Central memory CD4-positive, alpha-beta T cell (primary cell): ENCODE measurements around the gene OR4C11.

ENCODE experiments used
- DNase-seq: peaks from one replicate; pipeline ENCODE4 v3.0.0; 2022
- total RNA-seq, 3 experiments: gene quantifications; one replicate each; lab custom pipeline; 2026; lab: John Stamatoyannopoulos, UW

Gene OR4C11, protein sequence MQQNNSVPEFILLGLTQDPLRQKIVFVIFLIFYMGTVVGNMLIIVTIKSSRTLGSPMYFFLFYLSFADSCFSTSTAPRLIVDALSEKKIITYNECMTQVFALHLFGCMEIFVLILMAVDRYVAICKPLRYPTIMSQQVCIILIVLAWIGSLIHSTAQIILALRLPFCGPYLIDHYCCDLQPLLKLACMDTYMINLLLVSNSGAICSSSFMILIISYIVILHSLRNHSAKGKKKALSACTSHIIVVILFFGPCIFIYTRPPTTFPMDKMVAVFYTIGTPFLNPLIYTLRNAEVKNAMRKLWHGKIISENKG
- total RNA-seq = 0 reads per million in 3 experiments

DNA sequence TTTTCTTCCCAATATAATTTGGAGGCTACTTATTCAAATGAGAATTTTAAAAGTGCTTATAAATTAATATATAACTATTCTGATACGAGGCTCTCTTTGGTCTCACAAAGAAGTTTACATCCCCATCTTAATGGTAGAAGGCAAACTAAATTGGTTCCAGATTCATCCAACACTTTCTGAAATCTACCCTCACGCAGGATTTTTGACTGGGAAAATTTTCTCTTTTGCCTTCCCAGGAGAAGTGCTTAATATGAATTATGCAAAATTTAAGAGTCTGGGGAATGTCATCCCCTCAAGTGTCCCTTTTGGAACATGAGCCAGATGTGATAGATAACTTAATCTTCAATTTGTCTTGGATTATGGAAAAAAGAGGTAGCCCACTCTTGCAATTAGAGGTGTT lies at the start of gene OR4C11:
TSS of gene OR4C11 (minus strand) at position 101 of the 400 bp plus-strand sequence. CDS start 3,272 bp downstream, outside the sequence.
- DNase-seq = no peak

DNA sequence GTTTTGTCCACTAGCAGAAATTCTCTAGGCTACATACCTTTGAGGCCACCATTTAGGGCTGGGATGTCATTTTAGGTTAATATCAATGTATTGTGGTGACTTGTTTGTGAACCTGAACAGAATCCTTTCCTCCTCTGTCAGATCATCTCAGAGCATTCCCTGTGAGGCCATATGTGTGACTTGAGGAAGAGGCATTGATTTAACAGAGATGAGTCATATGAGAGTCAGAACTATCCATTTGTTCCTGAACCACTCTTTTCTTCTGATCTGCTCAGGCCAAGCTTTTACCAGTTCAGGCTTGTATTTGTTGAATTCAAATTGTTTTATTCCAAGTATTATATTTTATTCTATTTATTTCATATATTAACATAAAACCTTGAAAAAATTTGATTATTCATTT lies 47.7 kb upstream of the OR4C11 start:
- DNase-seq = no peak

DNA sequence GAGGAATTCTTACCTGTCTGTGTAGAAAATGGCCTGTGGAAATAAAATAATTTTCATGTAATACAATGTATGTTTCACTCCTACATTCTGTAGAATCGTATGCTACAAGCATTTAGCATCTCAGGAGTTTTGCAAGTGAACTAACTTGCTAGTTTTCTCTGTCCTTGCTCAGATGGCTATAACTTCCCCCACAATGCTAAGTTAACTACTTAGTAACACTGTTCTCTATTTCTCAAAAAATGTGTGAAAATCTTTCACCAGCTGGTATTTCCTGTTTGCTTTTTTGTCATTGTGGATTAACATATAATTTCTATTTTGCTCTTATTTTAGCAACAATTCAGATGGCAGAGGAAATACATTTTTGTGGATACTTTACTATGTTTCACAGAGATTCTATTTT lies 45.1 kb upstream of the OR4C11 start:
- DNase-seq = no peak

DNA sequence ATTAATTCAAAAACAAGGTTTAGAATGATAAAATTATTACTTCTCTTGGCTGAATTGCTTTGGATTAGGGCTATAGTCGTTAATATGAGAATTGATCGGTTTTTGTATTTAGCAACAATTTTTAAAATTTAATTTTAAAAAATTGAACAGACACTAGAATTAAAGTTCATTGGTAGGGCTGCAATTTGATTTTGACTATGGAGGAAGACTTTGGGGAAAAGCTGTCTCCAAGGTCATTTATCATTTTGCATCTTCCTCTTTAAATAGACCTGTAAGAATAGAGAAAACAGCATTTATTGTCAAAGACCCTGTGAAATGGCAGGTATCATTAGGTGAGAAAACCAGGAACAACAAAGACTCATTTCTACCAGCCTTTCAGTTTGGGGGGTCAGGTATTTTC lies 40.6 kb upstream of the OR4C11 start, which contains the start of gene OR4S2:
TSS of gene OR4S2 (plus strand) at position 301 of the 400 bp plus-strand sequence. CDS start 2,577 bp downstream, outside the sequence.
- DNase-seq = no peak

DNA sequence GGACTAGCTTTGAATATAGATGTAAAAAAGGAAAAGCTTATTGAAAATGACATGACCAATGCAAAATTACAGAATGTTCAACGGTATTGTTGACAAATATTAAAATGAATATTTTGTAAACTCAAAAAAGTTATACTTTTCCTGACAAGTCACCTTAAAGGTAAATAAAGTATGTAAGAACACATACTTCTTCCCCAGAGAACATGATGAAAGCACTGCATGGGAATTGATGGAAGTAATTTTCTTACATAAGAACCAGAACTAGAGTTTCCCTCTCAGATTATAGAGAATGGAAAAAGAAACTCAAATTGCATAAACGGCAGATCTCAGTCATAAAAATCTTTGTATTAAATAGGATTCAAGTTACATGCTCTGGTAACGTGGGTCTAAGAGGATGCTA lies 27.4 kb upstream of the OR4C11 start, which contains the start of gene OR4P4:
TSS of gene OR4P4 (plus strand) at position 301 of the 400 bp plus-strand sequence.
- no peak for DNase-seq

DNA sequence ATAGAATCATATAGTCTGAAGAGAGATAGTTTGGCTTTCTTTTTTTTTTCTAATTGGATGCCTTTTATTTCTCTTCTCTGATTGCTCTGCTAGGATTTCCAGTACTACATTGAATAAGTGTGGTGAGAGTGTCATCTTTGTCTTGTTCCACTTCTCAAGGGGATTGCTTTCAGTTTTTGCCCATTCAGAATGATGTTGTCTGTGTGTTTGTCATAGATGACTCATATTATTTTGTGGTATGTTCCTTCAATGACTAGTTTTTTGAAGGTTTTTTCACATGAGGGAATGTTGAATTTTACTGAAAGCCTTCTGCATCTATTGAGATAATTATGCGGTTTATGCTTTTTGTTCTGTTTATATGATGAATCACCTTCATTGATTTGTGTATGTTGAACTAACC lies 17.1 kb upstream of the OR4C11 start:
- no peak for DNase-seq

DNA sequence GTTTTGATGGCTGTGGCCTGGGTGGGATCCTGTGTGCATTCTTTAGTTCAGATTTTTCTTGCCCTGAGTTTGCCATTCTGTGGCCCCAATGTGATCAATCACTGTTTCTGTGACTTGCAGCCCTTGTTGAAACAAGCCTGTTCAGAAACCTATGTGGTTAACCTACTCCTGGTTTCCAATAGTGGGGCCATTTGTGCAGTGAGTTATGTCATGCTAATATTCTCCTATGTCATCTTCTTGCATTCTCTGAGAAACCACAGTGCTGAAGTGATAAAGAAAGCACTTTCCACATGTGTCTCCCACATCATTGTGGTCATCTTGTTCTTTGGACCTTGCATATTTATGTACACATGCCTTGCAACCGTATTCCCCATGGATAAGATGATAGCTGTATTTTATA lies 34.9 kb downstream of the OR4C11 start:
- no peak for DNase-seq

DNA sequence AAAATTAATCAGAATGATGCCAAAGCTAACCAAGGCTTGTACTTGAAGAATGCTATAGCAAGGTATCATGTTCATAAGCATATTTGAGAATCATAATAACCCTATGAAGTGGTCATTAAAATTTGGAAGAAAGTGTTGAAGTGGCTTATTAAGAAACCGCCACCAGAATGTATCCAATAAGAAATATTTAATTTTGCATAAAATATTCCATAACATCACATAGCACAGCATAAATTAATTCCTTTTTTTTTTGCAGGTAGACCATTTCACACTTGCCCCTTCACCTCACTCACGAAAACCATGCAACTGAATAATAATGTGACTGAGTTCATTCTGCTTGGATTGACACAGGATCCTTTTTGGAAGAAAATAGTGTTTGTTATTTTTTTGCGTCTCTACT lies 35.6 kb downstream of the OR4C11 start, which contains the start of gene OR4C16:
TSS of gene OR4C16 (plus strand) at position 301 of the 400 bp plus-strand sequence. CDS start at position 301, 0 bp downstream.
- DNase-seq = no peak

DNA sequence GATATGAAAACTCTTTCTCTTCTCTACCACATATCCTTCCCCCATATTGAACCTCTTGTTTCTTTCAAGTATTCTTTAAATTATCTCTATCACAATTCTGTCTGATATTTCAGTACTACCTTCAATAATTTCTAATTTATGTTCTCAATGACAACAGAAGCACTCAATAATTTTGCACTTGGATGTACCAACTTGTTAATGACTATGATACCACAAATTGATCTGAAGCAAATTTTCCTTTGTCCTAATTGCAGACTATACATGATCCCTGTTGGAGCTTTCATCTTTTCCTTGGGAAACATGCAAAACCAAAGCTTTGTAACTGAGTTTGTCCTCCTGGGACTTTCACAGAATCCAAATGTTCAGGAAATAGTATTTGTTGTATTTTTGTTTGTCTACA lies 53.3 kb downstream of the OR4C11 start, which contains the start of gene OR4C15:
TSS of gene OR4C15 (plus strand) at position 301 of the 400 bp plus-strand sequence. CDS start at position 301, 0 bp downstream.
- no peak for DNase-seq
